SHP77 treated with DMSO at 0.1 percent for 48 hours (cell line): ENCODE results near the gene DNM2.

ENCODE experiments used
- DNase-seq: peaks from one replicate; lab custom pipeline; 2025; lab: John Stamatoyannopoulos, UW

DNM2 gene

GRCh38 chr19:10780368-10780767, 62.5 kb downstream of the DNM2 start:
- no peak for DNase-seq

- no peak for DNase-seq
These were observed 64.9 kb downstream of the DNM2 start for GRCh38 chr19:10782795-10783194.

DNA sequence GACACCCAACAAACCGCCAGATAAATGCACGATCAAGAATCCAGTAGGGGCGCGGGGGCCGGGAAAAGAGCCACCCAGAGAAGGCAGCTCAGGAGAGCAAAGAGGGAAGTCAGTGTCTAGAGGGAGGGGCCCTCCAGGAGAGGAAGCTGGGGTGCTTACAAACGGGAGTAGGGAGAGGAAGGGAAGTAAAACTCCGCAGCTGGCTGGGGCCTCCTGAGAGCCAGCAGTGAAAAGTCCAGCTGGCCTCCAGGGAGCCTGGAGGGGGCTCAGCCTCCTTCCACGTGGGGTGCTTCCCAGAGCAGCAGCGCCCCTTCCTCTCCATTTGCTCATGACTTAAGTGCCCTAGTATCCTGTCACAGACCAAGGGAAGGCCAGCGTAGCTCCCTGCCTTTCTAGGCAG, 66.4 kb downstream of the DNM2 start:
- DNase-seq: no peak

DNA sequence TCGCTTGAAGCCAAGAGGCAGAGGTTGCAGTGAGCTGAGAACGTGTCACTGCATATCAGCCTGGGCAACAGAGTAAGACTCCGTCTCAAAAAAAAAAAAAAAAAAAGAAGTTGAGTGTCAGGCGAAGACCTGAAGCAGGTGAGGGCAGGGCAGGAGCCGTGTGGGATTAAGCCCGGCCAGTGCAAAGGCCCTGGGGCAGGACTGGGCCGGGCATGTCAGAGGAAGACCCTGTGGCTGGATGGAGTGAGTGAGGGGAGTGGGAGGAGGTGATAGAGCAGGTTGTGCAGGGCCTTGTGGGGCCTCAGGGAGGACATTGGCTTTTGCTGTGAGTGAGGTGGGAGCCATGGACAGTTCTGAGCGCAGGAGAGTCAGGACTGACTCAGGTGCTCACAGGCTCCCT, 70.3 kb downstream of the DNM2 start:
- no peak for DNase-seq

GRCh38 chr19:10789866-10790265, 72.0 kb downstream of the DNM2 start:
- DNase-seq: no peak

DNA sequence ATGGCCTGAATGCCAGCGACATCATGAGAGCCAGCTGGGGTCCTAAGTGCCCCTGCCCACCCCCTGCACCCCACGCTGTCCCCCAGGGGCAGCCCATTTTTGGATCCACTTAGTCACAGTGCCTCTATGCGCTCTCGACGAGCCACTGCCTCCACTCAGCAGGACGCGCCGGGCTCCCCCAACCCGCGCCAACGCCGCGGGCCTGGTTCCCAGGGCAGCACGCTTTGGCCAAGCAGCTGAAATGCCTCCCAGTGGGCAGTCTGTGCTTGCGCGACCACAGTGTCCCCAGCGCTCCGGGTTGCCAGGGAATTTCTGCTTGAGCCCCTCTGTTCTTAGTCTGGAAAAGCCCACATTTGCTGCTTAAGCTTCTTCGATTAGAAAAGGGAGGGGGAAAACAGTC, 78.8 kb downstream of the DNM2 start:
- no peak for DNase-seq

- no peak for DNase-seq
These were observed 79.2 kb downstream of the DNM2 start for GRCh38 chr19:10797078-10797477.

DNA sequence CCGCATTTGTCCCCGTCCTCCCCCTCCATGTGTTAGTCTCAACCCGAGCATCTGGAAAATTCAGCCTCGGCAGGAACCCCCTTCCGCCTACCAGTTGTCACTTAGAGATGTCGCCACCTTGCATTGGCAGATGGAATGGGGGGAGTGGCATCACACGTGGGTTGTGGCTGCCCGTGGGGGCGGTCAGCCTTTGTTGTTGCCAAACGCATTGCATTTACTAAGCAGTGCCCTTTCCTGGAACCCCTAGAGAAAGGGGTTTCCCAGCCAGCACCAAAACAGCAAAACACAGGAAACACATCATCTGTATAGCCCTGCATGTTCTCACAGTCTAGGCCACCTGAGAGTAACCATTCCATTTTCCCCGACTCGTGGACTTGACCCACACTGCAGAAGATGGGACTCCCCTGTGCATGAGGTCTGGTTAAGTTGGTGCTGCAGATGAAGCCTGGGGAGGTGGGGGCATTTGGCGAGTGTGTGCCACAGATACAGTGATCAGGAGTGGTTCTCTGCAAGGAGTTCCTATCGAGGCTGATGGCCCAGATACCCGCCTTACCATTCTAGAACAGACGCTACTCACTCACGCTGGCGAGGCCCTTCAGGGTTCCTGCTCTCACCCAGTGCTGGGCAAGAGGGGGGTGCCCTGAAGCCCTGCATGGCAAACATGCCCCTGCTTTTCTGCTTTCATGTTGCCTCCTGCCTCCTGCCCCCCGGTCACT, 79.8 kb downstream of the DNM2 start:
- no peak for DNase-seq

- DNase-seq: no peak
These were observed 82.6 kb downstream of the DNM2 start for GRCh38 chr19:10800488-10800887.

DNA sequence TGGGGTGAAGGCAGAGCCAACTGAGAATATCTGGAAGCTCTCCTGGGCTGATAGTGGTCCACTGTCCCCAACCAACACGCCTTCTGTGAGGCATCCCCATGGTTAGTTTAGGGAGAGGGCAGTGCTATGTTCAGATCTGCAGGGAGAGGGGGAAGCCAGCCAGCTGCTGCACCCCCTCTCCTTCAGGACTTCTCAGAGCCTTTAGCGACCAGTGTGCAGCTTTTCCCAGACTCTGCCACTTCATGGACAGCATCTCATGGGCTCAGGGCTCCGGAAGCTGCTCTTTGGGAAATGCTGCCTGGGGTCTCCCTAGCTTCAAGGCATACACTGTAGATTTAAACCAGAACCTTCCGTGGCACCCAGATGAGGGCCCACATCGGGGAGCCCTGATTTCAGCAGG, 84.6 kb downstream of the DNM2 start:
- DNase-seq: no peak

GRCh38 chr19:10803252-10803651, 85.4 kb downstream of the DNM2 start:
- no peak for DNase-seq

GRCh38 chr19:10805065-10805757, 87.3 kb downstream of the DNM2 start:
- DNase-seq: no peak

DNA sequence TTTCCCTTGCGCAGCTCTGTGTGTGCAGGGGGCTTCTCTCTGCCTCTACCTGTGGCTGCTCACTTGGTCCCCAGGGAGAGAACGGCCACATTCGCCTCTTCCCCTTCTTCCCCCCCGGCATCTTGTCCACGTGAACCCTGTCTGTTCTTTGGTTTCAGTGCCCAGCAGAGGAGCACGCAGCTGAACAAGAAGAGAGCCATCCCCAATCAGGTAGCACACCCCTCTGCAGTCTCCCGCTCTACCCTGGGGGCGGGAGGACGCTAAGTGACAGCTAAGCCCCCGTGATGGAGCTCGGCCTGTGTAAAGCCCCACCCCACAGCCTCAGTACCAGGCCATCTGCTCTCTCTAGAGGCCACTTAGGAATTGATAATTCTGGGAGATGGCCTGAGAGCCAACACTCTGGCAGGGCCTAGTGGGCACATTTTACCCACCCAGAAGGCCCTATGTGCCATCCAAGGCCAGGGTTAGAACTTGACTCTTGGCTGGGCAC, 87.9 kb downstream of the DNM2 start:
- DNase-seq: no peak

DNA sequence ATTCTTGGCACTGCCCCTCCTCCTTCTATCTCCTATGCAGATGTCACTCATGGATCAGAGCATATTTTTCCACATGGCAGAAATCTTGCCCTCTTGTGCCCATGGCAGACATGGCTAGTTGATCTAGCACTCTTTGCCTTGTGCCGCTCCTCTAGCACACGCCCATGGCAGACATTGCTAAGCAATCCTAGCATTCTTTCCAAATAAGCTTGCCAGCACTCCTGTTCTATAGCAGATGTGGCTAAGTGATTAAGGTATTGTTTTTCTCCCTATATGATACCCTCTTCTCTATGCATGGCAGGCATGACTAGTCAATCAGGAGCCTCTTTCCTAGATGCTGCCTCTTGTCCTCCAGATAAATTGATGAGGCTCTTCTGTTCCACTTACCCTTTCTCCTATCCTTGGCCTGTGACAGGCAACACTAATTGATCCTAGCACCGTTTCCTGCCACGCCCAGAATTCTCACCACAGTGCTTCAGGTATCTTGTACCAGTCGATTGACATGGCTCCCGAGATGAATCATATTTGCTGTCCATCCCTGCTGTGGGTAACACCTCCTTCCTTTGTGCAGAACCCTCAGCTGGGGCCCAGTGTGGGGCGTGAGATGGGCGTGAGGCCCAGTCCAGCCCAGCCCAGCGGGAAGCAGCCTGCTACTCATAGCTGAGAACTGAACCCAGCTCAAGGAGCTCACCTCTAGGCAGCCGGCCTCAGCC, 91.2 kb downstream of the DNM2 start:
- DNase-seq: no peak

DNA sequence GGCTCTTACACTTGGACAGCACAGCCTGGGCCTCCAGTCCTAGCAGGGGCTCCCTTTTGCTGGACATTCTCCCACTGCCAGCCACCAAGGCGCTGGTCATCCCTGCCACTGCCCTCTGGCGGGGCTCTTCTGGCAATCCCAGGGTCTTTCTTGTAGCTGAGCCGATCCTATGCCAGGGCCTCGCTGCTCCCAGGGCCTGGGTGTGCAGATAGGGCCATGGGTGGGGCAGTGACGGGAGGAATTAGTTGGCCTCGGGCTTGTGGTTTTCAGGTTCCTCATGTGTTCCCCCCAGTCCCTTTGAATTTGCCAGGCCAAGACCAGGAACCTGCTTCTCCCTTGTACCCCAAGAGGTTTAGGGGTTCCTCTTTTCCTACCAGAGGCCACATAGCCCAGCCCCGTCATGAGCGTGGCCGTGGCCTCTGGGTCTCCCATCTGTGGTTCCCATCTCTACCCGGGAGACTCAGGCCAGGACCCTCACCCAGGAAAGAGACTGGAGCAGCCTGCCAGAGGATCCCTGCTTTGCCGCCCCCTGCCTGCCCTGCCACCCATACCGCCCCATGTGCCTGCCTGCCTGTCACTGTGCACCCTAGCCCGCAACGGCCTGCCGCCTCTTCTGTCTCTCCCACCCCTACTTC, 91.9 kb downstream of the DNM2 start:
- no peak for DNase-seq

DNA sequence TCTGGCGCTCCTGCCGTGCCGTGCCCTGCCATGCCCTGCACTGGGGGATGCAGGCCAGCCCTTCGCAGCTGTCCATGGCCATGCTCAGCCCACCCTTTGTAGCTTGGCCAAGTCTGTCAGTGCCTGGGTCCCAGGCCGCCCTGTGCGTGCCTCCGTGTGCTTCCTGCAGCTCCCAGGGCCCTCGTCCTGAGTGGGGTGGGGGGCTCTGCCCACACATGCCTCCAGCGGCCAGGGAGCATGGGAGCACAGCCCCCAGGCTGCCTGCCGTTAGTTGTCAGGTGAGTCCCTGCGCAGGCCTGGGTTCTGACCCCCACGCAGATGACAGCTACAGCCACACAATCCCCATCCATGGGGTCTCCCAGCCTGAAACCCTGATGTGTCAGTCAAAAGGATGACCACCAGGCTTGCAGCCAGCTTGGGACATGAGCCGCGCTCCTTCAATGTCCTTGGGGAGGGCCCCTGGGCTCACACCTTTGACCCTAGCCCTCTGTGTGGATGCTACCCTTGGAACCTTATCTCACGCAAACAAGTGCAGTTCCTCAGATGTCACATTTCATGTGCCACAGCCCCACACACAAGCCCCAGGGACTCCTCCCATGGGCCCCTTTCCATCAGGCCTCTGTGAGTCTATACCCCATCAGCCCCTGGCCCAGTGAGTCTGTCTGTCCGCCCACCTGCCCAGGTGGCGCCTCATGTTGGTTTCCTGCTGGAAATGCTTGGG, 93.7 kb downstream of the DNM2 start:
- no peak for DNase-seq

- no peak for DNase-seq
These were observed 94.3 kb downstream of the DNM2 start for GRCh38 chr19:10812196-10812595.

GRCh38 chr19:10812902-10813404, 95.1 kb downstream of the DNM2 start:
- no peak for DNase-seq

GRCh38 chr19:10815007-10815536, 97.2 kb downstream of the DNM2 start:
- DNase-seq: no peak

DNA sequence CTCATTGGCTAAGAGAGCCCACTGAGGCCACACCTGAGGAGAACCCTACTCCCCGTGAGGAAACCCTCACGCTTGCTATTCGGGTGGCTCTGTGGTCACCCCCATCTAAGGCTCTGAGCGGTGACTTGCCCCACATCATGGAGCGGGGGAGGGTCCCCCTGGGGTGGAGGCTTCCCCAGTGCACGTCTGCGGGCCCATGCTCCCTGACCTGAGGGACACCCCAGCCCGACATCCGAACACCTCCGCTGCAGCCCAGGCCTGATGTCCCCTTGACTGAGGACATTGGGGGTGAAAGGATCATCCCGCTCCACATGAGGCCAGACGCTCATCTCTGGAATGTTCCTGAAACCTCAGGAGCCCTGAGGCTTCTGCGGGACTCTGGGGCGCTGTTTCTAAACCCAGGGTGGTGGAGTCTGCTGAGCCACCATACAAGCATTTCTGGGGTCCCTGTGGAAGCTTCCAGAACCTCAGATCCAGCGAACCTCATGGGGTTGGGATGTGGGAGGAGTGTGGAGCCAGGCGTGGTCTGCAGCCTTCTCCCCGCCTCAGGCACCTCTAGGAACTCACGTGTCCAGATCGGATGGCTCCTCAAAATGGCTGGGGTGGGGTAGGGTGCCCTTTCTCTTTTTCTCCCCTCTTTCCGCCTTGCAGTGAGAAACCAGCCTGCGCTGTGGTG, 98.2 kb downstream of the DNM2 start:
- DNase-seq: no peak

- no peak for DNase-seq
These were observed 98.8 kb downstream of the DNM2 start for GRCh38 chr19:10816691-10817090.
